Fibroblast of lung (primary cell): ENCODE results near the gene MCOLN2.
"Not testable (repeated sequence)": the region's sequence is repeated elsewhere in the genome, so short reads cannot be mapped to it uniquely, and the experiment has no call there.

Experiments used
- EZH2 ChIP-seq: IDR thresholded peaks from 2 replicates; pipeline ENCODE4 v1.5.1; 2012; ENCODE audit warnings: low read length, control low read depth, mild to moderate bottlenecking; ENCODE audit errors: missing control alignments
- TF ChIP-seq, protein P1 (sequence below), 2 donors: IDR thresholded peaks in 1 of 2; conservative IDR thresholded peaks in 1 of 2; 1 replicate in 1 of 2; 2 replicates in 1 of 2; pipeline ENCODE4 v1.5.1; 2011 to 2012; ENCODE audit warnings: low read length in 2 of 2, control low read depth in 1 of 2, inconsistent platforms in 1 of 2, low read depth in 1 of 2, mild to moderate bottlenecking in 1 of 2

DNA sequence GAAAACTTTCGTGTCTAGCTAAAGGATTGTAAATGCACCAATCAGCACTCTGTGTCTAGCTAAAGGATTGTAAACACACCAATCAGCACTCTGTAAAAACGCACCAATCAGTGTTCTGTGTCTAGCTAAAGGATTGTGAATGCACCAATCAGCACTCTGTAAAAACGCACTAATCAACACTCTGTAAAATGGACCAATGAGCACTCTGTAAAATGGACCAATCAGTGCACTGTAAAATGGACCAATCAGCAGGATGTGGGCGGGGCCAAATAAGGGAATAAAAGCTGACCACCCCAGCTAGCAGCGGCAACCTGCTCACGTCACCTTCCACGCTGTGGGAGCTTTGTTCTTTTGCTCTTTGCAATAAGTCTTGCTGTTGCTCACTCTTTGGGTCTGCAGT is 94.2 kb downstream of the MCOLN2 start:
- TF ChIP-seq, protein P1, sequence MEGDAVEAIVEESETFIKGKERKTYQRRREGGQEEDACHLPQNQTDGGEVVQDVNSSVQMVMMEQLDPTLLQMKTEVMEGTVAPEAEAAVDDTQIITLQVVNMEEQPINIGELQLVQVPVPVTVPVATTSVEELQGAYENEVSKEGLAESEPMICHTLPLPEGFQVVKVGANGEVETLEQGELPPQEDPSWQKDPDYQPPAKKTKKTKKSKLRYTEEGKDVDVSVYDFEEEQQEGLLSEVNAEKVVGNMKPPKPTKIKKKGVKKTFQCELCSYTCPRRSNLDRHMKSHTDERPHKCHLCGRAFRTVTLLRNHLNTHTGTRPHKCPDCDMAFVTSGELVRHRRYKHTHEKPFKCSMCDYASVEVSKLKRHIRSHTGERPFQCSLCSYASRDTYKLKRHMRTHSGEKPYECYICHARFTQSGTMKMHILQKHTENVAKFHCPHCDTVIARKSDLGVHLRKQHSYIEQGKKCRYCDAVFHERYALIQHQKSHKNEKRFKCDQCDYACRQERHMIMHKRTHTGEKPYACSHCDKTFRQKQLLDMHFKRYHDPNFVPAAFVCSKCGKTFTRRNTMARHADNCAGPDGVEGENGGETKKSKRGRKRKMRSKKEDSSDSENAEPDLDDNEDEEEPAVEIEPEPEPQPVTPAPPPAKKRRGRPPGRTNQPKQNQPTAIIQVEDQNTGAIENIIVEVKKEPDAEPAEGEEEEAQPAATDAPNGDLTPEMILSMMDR (conservative IDR thresholded peaks at IDR 0.05 in 1 of 2, IDR thresholded peaks at IDR 0.05 in 1 of 2; ENCODE audit: low read depth in 1 of 2, low read length in 2 of 2), result not testable (repeated sequence)
- not testable (repeated sequence) for TF ChIP-seq EZH2
